SK-N-DZ (cell line): ENCODE results near the gene MRPS26.
A peak's percentile ranks its signal among the peaks of the same experiment; 100 is the strongest.
"Not testable (repeated sequence)": the region's sequence is repeated elsewhere in the genome, so short reads cannot be mapped to it uniquely, and the experiment has no call there.

ENCODE experiments used
- DNase-seq: peaks from one replicate; pipeline ENCODE4 v3.0.0-alpha.2; 2015; ENCODE audit warnings: low spot score

The MRPS26 gene

DNA sequence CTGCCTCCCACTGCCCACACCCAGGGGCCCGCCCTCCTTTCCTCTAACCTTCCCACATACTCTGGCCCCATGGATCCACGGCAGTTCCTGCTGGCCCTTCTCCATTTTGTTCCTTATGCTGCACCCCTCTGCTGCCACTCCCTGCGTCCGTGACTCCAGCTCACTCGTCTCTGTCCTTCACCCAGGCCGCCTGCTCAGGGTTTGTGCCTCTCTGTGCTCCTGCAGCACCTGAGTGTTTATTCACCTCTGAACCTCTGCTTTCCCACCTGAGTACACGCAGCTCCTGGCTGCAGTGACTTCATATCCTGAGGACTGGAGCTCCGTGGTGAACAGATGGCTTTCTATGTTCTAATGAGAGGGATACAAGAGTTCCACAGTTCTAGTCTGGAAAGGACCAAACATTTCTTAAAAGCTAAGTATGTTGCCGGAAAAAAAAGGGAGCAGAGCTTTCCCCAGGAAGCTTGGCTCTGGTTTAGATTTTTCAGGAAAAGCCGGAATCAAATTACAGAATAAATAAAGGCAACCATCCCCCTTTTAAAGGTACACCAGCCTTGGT, 3.9 kb upstream of the MRPS26 start:
- no peak for DNase-seq

GRCh38 chr20:3042625-3043024, 3.2 kb upstream of the MRPS26 start:
- no peak for DNase-seq

- no peak for DNase-seq
Observed at GRCh38 chr20:3043322-3043721, 2.5 kb upstream of the MRPS26 start, which contains the start of gene GNRH2. Gene GNRH2 (plus strand): TSS chr20:3043622. CDS start chr20:3044415, 793 bp downstream.

- no peak for DNase-seq
Observed at GRCh38 chr20:3044336-3044965, 1.4 kb upstream of the MRPS26 start.

DNA sequence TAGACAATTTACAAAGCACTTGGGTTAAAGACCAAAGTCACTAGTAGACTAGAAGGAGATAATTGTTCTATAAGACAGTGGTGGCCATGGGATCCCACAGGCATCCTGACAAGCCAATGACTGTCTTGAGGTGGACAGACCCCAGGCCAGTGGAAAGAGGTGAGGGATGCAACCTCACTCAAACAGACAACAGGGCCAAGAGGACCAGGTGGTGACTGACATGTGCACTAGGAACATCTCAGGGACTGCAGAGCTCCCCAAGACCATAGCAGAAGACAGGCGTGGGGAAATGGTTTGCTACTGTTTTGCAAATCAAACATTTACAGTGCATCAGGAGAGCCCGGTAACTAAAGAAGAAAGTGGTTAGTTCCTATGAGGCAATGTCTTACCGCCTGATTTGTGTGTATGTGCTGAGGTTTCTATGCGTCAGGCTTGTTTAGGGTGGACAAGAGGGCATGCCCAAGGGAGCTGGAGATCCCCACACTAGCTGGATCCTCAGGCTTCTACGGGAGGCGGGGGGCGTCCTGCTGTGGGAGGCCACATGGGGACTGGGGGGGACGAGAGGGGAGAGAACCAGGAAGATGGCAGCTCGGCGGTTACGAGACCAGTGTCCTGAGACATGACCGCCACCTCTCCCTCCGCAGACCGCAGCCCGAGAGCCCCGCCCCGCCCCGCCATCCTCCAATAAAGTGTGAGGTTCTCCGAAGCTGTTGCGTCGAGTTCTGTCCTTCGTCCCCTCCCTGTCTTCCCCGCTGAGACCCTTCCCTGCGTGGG, 623 bp upstream of the MRPS26 start:
- no peak for DNase-seq

DNA sequence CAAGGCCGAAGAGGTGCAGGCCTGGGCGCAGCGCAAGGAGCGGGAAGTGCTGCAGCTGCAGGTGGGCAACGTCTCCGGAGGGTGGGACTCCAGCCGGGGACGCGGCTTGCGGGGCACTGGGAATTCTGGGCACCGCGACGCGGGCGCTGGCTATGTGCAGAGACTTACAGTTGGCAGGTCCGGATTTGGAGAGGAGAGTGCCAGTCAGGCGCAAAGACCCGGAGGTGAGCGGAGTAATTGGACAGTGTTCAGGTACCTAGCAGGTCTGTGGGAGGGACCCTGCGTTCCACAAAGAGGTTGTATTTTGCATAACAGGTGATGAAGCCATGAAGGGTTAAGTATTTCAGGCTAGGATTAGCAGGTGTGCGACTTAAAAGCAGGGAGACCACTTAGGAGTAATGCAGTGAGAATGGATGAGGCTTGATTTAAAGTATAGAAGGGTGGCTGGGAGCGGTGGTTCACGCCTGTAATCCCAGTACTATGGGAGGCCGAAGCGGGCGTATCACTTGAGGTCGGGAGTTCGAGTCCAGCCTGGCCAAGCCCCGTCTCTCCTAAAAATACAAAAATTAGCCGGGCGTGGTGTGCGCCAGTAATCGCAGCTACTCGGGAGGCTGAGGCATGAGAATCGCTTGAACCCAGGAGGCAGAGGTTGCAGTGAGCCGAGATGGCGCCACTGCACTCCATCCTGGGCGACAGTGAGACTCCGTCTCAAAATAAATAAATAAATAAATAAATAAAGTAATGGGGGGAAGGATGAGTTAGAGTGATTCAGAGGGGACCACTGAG, 1.0 kb downstream of the MRPS26 start:
- peak; percentile 42 for DNase-seq

GRCh38 chr20:3047486-3048419, 1.9 kb downstream of the MRPS26 start:
- no peak for DNase-seq

DNA sequence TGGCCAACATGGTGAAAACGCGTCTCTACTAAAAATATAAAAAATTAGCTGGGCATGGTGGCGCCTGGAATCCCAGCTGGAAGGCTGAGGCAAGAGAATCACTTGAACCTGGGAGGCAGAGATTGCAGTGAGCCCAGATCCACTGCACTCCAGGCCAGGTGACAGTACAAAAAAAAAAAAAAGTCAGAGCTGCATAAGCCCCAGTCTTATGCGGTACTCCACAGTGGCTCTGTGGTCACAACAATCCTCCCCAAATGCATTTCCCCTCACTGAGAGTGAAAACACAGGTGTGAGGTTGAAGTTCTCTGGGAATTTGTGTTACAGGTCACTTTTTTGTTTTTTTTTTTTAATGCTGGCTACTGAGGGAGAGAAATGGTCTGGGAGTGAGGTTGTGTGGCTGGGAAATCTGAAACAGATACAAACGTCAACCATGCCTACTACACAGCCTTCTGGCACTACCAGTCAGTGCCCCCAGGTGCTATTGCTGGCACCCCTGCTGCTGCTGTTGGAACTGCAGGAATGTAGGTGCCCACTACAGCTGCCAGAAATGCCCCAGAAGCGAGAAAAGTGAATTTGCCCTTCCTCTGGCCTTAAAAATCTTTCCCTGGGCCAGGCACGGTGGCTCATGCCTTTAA, 5.7 kb downstream of the MRPS26 start:
- DNase-seq = no peak

DNA sequence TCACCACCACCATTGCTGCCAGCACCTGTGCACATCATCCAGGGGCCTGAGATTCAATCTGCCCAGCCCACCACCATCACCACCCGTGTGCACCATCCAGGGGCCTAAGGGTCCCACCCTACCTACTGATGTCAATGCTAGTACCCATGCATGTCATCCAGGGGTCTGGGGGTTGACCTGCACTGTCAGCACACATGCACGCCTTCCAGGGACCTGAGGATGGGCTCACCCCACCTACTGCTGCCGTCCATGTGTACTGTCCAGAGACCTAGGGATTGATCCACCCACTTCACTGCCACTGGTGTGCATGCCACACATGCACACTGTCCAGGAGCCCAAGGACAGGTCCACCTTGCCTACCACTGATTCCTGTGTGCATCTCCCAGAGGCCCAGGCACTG, 13.6 kb downstream of the MRPS26 start:
- DNase-seq = no peak

DNA sequence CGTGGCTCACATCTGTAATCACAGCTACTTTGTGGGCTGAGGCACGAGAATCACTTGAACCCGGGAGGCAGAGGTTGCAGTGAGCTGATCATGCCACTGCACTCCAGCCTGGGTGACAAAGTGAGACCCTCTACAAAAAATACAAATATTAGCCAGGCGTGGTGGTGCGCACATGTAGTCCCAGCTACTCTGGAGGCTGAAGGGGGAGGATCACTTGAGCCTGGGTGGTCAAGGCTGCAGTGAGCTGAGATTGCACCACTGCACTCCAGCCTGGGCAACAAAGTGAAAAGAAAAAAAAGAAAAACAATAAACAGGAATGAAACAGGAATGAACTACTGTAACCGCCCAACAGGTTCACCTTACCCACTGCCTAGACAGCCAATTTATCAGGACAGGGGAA, 18.3 kb downstream of the MRPS26 start:
- not testable (repeated sequence) for DNase-seq

DNA sequence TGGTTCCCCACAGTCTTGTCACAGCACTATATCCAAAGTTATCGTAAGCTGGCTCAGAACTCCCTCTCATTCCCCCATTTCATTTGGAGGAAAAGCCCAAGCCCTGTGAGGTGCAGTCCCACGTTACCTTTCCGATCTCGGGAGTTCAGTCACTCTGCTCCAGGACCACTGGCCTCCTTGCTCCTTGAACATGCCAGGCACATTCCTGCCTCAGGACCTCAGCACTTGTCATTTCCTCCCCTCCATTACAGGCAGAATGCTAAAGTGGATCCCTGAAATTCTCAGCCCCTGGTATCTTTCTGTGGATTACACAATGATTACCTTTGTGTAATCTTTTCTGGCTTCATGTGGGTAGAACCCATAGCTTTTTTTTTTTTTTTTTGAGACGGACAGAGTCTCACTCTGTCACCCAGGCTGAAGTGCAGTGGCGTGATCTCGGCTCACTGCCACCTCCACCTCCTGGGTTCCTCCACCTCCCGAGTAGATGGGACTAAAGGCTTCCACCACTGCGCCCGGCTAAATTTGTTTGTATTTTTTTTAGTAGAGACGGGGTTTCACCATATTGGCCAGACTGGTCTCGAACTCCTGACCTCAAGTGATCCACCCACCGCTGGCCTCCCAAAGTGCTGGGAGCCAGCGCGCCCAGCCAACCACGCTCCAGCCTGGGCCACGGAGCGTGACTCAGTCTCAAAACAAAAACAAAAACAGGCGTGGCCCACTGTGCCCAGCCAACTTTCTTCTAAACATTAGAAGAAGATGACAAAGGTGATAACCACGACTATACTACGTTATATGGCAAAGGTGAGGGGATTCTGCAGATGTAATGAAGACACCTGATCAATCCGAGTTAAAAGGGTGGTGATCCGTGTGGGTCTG, 21.5 kb downstream of the MRPS26 start:
- no peak for DNase-seq

DNA sequence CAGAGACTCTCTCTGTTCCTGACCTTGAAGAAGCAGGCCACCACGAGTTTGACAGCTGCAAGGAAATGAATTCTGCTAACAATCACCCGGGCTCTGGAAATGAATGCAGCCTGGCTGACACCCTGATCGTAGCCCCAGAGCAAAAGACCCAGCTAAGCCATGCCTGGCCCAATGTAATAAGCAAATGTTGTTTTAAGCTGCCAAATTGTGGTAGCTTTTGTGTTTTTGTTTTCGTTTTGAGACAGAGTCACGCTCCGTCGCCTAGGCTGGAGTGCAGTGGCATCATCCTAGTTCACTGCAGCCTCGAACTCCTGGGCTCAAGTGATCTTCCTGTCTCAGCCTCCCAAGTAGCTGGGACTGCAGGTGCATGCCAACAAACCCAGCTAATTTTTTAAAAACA, 22.2 kb downstream of the MRPS26 start:
- DNase-seq = no peak

DNA sequence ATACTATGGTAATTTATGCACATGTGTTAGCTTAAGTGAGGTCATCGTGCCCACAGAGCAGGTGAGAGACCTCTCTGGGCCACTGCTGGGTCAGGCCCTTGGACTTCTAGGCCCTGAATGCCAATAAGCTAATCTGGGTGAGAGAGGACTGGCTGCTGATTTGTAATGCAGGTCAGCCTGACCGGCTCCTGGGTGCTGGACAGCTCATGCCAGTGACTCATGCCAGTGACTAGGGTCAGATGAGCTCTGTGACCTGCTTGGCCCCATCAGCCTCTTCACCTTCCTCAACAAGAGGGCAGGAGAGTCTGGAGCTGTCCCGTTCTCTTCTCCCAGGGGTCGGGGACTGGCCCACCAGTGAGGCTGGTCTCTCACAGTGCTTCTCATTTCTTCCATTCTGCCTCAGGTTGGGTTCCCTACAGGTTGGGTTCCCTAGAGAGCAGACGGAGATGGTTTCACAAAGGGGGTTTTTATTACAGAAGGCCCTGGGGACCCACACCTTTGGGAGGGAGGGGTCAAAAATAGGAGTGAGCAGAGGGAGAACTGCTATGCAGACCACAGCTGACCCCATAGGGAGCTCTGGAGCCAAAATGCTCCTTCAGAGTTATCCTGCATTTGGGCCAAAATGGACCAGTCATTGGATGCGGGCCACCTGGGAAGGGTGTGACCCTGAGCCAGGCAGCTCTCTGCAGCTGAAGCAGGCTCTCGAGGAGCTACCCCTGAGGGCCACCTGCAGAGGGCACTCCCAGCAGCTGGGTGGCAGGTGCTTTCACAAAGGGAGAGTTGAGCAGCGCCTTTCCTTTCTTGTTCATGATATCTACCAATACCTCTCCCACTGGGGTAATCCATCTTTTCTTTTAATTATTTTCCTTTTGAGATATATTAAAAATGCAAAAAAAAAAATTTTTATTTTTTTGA, 23.4 kb downstream of the MRPS26 start:
- DNase-seq = no peak

- no peak for DNase-seq
Observed at GRCh38 chr20:3070725-3071124, 24.9 kb downstream of the MRPS26 start.

DNA sequence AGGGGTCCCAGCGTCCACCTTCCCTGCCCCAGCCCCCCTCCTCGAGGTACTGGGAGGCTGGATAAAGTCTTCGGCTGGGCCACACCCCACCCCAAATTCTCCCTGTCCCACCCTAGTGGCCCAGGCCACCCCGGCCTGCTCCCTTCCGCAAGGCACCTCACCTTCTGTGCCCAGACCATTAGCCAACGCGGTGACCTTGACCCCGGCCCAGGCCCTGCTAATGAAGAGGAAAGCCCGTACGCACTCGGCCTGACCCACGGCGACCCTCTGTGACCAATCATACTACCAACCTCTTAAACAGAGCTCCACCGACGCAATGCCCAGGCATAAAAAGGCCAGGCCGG, 25.4 kb downstream of the MRPS26 start:
- no peak for DNase-seq

GRCh38 chr20:3071610-3072529, 26.0 kb downstream of the MRPS26 start, which contains the start of gene OXT:
Gene OXT (plus strand): TSS chr20:3071620. CDS start chr20:3071656, 36 bp downstream.
- no peak for DNase-seq

DNA sequence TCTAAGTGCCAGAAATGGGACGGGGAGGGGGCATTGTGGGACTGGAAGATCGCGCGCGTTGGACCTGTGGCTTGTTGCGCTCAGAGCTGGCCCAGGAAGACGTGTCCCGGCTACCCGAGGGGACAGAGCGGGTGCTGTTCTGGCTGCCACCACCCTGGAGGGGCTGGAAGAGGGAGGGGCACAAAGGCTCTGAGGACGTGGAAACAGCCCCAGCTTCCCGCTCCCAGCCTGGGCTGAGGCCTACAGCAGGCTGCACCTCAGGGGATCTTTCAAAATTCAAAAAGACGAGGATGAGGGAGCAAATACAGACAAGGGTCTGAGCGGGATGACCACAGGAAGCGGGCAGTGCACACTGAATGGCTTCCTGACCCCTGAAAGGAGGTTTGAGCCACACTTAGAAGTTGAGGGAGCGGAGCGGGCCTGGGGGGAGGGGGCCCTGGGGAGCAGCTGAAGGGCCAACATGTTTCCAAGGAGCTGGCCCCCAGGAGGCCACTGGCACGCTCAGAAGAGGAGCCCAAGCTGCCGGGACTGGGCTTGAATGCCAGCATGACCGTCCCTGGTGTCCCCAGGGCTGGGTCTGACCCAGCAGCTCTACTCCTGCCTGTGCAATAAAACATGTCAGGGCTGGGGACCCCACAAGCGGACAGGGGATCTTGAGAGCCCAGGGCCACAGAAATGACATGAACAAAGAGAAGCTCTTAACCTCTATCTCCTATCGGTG, 26.8 kb downstream of the MRPS26 start:
- no peak for DNase-seq
